Thyroid gland (tissue), 4 donors: ENCODE results near the gene NTRK2.

Source experiments
- CTCF ChIP-seq, 6 experiments: fragments of 200-600 bp in 3 of 6; fragments of 450-650 bp in 3 of 6; sonication (generic) in 3 of 6; IDR thresholded peaks; one replicate each; pipeline ENCODE4 v1.5.1; 2016 to 2019; ENCODE audit warnings: antibody characterized with exemption in 6 of 6, mild to moderate bottlenecking in 2 of 6, inconsistent platforms in 1 of 6, moderate library complexity in 1 of 6
- POLR2A ChIP-seq, 2 donors: fragments of 450-650 bp; IDR thresholded peaks; one replicate each; pipeline ENCODE4 v1.6.1; 2017; ENCODE audit warnings: antibody characterized with exemption in 2 of 2, mild to moderate bottlenecking in 2 of 2, moderate library complexity in 1 of 2

GRCh38 chr9:84812355-84812754 is 142.8 kb downstream of the NTRK2 start:
- no peak for TF ChIP-seq CTCF (IDR thresholded peaks at IDR 0.05)
- TF ChIP-seq POLR2A (IDR thresholded peaks at IDR 0.05): no peak
